ENCODE measurements around the gene F8. TPM values are rescaled to one million over a fixed set of nuclear protein-coding genes. Genes with fewer than 3 reads are reported as not detected.
"Not testable (repeated sequence)": the region's sequence is repeated elsewhere in the genome, so short reads cannot be mapped to it uniquely, and the experiment has no call there.

The F8 gene
- total RNA-seq, 1 experiment from 2014 or later, result 0.20 TPM

- CTCF ChIA-PET; H3K27ac Mint-ChIP-seq (ENCODE audit: unreplicated experiment); H3K36me3 Mint-ChIP-seq (ENCODE audit: insufficient read depth, unreplicated experiment); intact Hi-C loops (cut with micrococcal nuclease; ENCODE audit: unreplicated experiment); H3K4me1 Mint-ChIP-seq (ENCODE audit: low read depth, unreplicated experiment); H3K27me3 Mint-ChIP-seq (ENCODE audit: insufficient read depth, unreplicated experiment); H3K4me3 Mint-ChIP-seq (ENCODE audit: unreplicated experiment); DNase-seq; H3K36me3 ChIP-seq (ENCODE audit: control insufficient read depth, insufficient read depth, low read length); H3K9me3 ChIP-seq; H3K9me3 Mint-ChIP-seq (ENCODE audit: unreplicated experiment); POLR2A ChIA-PET; H3K27me3 ChIP-seq (replicated peaks; ENCODE audit: control insufficient read depth, insufficient read depth, low read length); H3K4me1 ChIP-seq; H3K4me3 ChIP-seq (ENCODE audit: low read depth, low read length); BruUV-seq (replicated peaks): not testable (repeated sequence)
Observed at GRCh38 chrX:154885057-154885456, 137.5 kb downstream of the F8 start.

- H3K27me3 Mint-ChIP-seq (ENCODE audit: insufficient read depth, unreplicated experiment); BruUV-seq (replicated peaks); H3K27me3 ChIP-seq (replicated peaks; ENCODE audit: control insufficient read depth, insufficient read depth, low read length); H3K4me3 ChIP-seq (ENCODE audit: low read depth, low read length); DNase-seq; H3K9me3 ChIP-seq; H3K36me3 Mint-ChIP-seq (ENCODE audit: insufficient read depth, unreplicated experiment); H3K4me1 Mint-ChIP-seq (ENCODE audit: low read depth, unreplicated experiment); H3K27ac Mint-ChIP-seq (ENCODE audit: unreplicated experiment); intact Hi-C loops (cut with micrococcal nuclease; ENCODE audit: unreplicated experiment); H3K9me3 Mint-ChIP-seq (ENCODE audit: unreplicated experiment); CTCF ChIA-PET; H3K4me1 ChIP-seq; H3K36me3 ChIP-seq (ENCODE audit: control insufficient read depth, insufficient read depth, low read length); POLR2A ChIA-PET; H3K4me3 Mint-ChIP-seq (ENCODE audit: unreplicated experiment): not testable (repeated sequence)
Observed at GRCh38 chrX:154884069-154884468, 138.5 kb downstream of the F8 start.

- Mint-ChIP-seq H3K36me3 (ENCODE audit: insufficient read depth, unreplicated experiment) (no peaks in the 10 kb centered on the region), H3K9me3 (ENCODE audit: unreplicated experiment) (peaks cover 15% of the 10 kb centered on the region), H3K4me1 (ENCODE audit: low read depth, unreplicated experiment) (peaks cover 6% of the 10 kb centered on the region), H3K27me3 (ENCODE audit: insufficient read depth, unreplicated experiment) (peaks cover 2% of the 10 kb centered on the region), H3K27ac (ENCODE audit: unreplicated experiment) (no peak overlapping the region), H3K4me3 (ENCODE audit: unreplicated experiment) (no peak overlapping the region)
- H3K36me3 ChIP-seq (ENCODE audit: control insufficient read depth, insufficient read depth, low read length), result no peaks in the 10 kb centered on the region
- no peaks in the 10 kb centered on the region for H3K4me1 ChIP-seq
- ChIA-PET CTCF (no interaction called here), POLR2A (no interaction called here)
- no TSS peak for BruUV-seq (replicated peaks)
- H3K4me3 ChIP-seq (ENCODE audit: low read depth, low read length), result no peak overlapping the region
- H3K27me3 ChIP-seq (replicated peaks; ENCODE audit: control insufficient read depth, insufficient read depth, low read length), result no peaks in the 10 kb centered on the region
- TF ChIP-seq CTCF (IDR thresholded peaks at IDR 0.05; ENCODE audit: insufficient read depth in 1 of 2, low read depth in 1 of 2, low read length in 1 of 2, severe bottlenecking in 1 of 2, unreplicated experiment in 1 of 2), result no peak
- no peak for DNase-seq
- H3K9me3 ChIP-seq, result no peaks in the 10 kb centered on the region
- intact Hi-C loops (cut with micrococcal nuclease; ENCODE audit: unreplicated experiment), result no loop called here
Observed at GRCh38 chrX:154873329-154873728, 149.2 kb downstream of the F8 start.

- intact Hi-C loops (cut with micrococcal nuclease; ENCODE audit: unreplicated experiment); DNase-seq; CTCF ChIA-PET; H3K4me3 ChIP-seq (ENCODE audit: low read depth, low read length); POLR2A ChIA-PET; H3K4me1 Mint-ChIP-seq (ENCODE audit: low read depth, unreplicated experiment); H3K27me3 Mint-ChIP-seq (ENCODE audit: insufficient read depth, unreplicated experiment); H3K9me3 ChIP-seq; H3K36me3 Mint-ChIP-seq (ENCODE audit: insufficient read depth, unreplicated experiment); BruUV-seq (replicated peaks); H3K4me3 Mint-ChIP-seq (ENCODE audit: unreplicated experiment); H3K4me1 ChIP-seq; H3K27me3 ChIP-seq (replicated peaks; ENCODE audit: control insufficient read depth, insufficient read depth, low read length); H3K27ac Mint-ChIP-seq (ENCODE audit: unreplicated experiment); H3K36me3 ChIP-seq (ENCODE audit: control insufficient read depth, insufficient read depth, low read length): not testable (repeated sequence)
- H3K9me3 Mint-ChIP-seq (ENCODE audit: unreplicated experiment), result peaks cover 31% of the 10 kb centered on the region
Observed at GRCh38 chrX:154868522-154868921, 154.0 kb downstream of the F8 start.
